HG03095 (cell line): ENCODE data around the gene C10orf67.
"Not testable (repeated sequence)": the region's sequence is repeated elsewhere in the genome, so short reads cannot be mapped to it uniquely, and the experiment has no call there.

Source experiments
- ATAC-seq: cut with Tn5 transposase; IDR thresholded peaks from one replicate; pipeline ENCODE4 v1.9.1; 2021; ENCODE audit warnings: moderate library complexity; ENCODE audit not compliant: unreplicated experiment

The C10orf67 gene

DNA sequence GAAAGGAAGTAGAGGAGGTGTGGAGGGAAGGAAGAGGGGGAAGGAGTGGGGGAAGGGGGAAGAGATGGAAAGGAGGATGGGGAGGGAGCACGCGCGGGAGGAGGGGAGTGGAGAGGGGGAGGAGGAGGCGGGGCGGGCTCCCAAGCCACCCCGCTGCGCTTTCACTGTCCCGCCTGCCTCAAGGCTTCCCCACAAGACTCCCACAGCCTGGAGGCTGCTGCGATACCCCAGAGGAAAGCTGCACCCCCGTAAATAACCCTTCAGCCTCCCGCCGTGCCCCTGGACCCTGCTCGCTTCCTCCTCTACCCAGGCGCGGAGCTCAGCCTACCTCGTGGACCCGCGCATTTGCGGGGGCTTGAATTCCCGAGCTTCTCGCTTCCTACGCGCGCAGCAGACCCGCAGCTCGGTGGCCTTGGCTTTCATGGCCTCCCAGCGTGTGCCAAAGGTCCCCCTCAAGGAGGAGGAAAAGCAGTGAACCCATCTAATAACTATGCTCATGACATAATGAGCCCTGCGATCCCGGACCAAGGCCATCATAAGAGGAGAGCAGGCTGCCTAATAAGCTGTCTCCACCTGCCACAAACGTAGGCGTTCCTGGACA lies at the start of gene C10orf67:
Gene C10orf67, minus strand, starts transcription at position 557 of the 601 bp plus-strand sequence. Its CDS starts 23 bp downstream, at position 534.
- no peak for ATAC-seq

DNA sequence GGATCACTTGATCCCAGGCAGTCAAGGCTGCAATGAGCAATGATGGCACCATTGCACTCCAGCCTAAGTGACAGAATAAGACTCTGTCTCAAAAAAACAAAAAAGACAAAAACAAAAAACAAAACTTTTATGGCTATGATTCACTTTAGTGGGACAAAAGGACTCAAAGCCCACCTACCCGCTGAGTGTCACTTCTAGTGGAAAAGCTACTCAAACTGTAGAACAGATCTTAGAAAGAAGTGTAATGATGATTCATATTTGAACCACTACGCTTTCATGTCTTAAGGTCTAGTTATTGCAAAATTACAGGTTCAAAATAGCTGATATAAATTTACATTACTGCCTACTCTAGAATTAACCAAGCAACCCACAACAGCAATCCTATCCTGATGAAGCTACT lies 47.2 kb upstream of the C10orf67 start:
- ATAC-seq = no peak

DNA sequence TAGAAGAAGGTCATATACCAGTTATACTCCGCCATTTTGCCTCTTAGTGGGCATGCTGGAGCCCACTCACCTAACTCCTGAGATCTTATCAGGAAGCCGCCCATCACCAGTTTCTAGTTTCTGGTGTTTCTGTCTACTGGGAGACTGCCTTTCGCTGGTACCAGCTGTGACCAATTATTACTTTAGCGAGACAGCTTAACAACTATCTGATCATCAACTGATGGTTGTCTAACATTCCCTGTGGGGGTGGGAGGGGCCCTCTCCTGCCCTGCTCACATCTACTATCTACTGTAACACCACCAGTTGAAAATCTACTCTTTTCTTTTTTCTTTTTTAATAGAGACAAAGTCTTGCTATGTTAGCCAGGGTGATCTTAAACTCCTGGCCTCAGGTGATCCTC lies 46.2 kb upstream of the C10orf67 start:
- no peak for ATAC-seq

DNA sequence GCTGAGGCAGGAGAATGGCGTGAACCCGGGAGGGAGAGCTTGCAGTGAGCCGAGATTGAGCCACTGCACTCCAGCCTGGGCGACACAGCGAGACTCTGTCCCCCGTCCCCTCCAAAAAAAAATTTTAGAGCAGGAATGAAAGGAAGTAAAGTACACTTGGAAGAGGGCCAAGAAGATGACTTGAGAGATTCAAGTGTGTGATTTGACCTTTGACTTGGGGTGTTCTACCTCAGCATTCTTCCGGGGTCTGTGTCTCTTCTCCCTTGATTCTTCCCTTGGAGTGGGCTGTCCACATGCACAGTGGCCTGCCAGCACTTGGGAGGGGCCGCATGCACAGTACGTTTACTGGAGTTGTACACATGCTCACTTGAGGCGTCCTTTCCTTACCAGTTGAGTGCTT lies 45.8 kb upstream of the C10orf67 start:
- not testable (repeated sequence) for ATAC-seq

DNA sequence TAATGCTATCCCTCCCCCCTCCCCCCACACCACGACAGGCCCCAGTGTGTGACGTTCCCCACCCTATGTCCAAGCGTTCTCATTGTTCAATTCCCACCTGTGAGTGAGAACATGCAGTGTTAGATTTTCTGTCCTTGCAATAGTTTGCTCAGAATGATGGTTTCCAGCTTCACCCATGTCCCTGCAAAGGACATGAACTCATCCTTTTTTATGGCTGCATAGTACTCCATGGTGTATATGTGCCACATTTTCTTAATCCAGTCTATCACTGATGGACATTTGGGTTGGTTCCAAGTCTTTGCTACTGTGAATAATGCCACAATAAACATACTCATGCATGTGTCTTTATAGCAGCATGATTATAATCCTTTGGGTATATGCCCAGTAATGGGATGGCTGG lies 42.9 kb upstream of the C10orf67 start:
- not testable (repeated sequence) for ATAC-seq

DNA sequence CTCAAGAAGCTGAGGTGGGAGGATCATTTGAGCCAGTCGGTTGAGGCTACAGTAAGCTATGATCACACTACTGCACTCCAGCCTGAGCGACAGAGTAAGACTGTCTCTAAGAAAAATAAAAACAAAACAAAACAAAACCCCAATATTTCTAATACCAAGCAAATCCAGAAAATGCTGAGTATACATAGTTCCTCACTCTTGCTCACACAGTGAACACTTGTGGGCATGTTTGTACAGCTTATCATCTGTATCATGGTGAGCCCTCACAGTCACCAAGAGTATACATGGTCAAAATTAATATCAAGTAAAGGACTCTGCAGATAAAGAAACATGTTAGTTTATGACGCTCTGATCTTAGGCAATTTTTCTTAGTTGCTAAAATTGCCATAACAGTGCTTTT lies 41.5 kb upstream of the C10orf67 start:
- ATAC-seq = no peak

DNA sequence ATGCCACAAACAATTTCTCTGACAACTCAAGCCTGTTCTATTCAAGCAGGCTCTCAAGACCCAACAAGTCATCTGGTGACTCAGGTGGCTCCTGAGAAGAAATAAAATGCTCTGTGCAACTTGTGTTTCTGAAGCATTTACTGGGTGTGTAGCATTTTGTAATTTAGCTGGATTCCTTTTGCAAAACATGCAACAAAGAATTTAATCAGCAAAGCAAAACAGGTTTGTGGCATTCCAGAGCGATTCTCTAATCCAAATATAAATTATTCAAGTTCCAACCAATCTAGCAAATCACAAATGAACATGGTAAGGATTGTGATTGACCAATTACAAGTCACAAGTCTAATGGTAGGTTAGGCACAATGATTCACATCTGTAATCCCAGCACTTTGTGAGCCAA lies 39.8 kb upstream of the C10orf67 start:
- no peak for ATAC-seq

DNA sequence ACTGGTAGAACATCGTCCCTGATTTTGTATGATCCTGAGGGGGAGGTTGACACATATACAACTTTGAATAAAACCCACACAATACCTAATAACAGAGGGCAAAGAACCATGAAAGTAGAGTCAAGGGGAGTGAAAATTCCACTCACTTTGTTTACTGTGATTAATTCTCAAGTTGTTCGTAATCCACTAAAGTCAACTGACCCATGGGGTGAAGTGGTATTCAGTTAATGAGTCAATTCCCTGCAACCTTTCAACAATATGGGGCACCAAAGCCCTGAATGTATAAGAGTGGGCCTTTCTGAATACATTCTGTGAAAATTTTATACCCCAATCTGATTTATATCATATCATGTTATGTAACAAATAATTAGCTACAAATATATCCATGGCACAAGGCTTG lies 39.0 kb upstream of the C10orf67 start:
- ATAC-seq = no peak

DNA sequence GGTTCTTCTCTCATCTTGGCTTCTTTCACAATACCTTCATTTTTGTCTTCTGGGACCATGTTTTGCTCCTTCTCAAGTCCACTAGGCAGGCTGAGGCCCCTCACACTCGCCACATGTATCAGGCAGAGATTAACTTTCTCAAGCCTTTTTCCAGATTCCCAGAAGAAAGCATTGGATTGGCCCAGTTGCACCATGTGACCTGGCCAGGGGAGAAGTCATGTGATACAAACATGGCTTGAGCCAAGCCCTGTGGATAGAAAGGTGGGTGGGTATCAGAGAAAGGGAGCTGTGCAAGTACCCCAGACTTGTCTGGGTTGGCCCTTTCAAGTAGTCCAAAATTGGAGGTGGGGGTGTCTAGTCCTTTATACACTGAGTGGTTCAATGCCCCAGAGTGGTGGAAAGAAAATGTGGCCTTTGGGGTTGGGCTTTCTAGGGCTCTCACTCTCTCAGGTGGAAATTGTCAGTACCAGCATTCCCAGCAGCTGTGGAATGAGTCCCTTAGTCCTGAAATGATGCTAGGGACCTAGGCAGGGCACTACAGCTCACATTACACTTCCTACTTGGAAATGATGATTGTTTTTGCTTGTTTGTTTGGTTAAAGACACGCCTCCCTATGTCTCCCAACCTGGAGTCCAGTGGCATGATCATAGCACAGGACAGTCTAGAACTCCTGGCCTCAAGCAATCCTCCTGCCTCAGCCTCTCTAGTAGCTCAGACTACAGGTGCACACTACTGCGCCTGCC lies 36.9 kb upstream of the C10orf67 start:
- ATAC-seq = no peak

DNA sequence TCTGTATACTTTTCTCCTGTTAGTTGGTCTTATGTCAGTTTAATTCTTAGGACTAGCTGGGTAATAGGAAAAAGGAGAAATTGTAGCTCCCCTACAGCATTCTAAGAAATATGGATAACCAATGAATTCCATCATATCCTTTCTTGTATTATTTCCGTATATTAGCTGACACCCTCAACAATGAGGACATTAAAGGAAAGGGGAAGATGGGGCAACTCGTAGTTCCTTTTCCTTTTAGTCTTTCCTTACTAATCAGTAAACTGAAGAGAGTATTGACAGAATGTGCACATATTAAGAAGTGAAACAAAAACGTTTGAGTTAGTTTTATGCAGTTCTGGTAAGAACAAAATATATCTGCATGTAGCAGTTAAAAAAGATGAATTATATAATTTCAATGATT lies 35.1 kb upstream of the C10orf67 start:
- ATAC-seq = no peak

DNA sequence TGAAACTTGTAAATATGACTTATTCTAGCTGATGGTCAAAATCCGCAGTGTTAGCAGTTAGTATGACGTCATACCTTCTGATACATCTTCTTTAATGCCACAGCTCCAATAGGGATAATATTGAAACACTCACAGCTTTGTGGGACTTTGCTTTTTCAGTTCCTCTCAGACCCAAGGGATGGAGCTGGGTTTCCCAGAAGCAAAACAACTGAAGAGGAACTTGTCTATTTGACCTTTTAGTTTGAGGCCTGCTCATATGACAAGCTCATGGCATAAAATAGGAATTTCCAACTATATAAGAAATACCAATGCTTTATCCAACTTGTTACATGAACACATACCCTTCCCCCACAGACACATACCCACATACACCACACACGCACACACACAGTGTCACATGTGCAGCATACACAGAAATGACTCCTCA lies 31.6 kb upstream of the C10orf67 start:
- no peak for ATAC-seq

DNA sequence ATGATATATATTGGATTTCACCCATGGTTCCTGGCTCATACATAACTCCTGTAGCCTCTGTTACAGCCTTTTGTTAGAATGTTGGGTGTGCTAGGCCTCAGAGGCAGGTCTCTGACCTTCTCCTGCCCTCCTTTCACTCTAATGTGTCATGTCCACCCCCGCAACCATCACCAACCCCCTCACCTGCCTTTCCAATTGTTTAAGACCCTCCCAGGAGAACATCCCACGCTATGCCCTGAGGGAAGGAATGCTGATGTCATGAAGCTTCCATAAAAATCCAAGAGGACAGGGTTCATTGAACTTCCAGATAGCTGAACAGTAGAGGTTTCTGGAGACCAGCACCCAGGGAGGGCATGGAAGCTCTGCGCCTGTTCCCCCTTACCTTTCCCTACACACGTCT lies 30.8 kb upstream of the C10orf67 start:
- ATAC-seq = no peak

DNA sequence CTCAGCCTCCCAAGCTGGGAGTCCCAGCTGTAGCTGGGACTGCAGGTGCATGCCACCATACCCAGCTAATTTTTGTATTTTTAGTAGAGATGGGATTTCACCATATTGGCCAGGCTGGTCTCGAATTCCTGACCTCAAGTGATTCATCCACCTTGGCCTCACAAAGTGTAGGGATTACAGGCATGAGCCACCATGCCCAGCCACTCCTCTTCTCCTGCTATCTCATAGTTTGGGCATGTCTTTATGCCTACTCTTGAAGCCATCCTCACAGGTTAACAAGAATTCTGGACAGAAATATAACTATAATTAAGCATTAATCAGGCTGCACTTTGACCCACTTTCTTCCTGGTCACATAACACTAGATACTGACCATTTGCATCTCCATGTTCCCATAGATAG lies 28.6 kb upstream of the C10orf67 start:
- no peak for ATAC-seq

DNA sequence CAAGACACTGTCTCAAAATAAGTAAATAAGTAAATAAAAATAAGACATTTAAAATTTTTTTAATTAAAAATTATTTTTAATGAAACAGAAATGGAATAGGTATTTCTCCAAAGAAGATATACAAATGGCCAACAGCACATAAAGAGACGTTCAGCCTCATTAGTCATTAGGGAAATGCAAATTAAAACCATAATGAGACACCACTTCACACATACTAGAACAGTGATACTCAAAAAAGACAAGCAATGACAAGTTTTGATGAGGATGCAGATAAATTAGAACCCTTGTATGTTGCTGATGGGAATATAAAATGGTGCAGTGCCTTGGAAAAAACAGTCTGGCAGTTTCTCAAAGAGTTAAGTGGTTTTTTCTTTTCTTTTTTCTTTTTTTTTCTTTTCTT lies 26.5 kb upstream of the C10orf67 start:
- ATAC-seq = no peak

DNA sequence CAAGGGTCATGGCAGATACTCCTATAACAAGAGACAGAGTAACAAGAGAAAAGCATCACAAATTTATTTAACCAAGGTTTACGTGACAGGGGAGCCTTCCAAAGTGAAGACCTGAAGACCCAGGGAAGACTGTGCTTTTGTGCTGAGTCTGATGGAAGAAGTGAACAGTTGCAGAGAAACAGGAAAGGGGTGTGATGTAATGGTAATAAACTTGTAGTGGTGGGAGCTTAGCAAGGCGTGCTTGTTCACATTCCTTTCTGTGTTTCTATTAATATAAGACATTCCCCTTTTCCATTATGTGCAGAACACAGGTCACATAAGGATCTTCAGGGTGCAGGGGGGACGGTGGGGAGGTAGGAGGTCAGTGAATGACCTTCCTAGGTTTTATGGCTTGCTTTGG lies 25.5 kb upstream of the C10orf67 start:
- ATAC-seq = no peak

DNA sequence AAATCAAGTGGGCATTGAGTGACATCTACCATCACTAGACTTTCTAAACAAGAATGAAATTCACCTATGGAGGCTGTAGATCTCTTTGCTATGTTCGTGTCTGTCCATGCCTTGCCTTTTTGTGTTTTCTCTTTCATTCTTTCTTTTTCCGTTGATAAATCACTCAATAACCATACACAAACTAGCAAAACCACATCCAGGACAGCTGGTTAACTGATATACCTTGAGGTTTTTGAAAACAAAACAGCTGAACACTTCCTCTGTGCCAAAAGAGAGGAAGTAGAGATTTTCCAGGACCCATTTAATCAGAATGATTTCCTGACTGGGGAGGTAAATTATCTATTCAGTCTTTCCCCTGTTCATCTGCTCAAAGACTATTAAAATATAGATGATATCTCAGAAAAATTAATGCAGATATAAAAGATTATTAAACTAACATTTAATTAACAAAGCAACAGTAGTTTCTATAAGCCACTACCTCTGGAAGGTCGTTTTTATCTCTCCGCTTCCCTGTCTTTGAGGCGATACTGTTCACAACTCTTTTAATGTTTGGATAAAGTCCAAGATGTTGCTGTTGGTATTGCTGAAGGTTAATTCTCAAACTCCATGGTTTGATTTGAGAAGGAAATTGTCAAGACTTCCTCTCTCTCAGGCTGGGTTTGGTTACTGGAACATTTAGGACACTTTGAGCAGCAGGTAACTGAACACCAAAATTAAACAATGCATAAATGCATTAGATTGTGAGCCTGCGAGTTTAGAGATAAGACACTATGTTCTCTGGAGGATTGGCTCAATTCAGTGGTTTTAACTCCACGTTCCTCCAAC lies 24.4 kb upstream of the C10orf67 start:
- ATAC-seq = peak; percentile 71

DNA sequence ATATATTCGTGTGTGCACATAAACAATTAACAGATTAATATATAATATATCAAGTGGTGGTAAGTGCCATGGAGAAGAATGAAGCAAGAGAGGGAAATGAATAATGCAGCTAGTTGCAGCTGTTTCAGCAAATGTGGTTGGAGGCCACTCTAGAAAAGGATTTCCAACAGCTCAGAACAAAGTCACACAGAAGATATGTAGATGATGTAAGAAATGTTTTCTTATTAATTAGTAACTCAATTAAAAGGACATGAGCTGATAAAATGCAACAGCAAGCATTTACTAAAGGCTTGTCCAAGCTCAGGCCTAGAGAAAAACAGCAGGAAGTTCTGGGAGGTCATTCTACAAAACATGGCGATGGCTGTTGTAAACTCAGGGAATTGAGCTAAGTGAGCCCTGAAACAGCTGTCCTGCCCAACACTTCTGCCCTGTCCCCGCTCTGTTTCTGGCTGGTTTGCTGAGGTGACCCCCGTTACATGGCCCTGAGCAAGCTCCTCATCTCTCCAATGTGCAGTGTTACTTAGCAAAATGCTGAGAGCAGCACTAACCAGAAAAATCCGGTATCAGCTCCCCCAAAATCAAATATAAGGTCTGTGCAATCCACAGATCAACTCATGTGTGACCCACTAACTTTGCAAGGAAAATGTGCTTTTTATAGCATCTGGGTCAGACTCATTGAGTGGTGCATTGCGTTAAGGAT lies 23.4 kb upstream of the C10orf67 start:
- ATAC-seq = no peak

DNA sequence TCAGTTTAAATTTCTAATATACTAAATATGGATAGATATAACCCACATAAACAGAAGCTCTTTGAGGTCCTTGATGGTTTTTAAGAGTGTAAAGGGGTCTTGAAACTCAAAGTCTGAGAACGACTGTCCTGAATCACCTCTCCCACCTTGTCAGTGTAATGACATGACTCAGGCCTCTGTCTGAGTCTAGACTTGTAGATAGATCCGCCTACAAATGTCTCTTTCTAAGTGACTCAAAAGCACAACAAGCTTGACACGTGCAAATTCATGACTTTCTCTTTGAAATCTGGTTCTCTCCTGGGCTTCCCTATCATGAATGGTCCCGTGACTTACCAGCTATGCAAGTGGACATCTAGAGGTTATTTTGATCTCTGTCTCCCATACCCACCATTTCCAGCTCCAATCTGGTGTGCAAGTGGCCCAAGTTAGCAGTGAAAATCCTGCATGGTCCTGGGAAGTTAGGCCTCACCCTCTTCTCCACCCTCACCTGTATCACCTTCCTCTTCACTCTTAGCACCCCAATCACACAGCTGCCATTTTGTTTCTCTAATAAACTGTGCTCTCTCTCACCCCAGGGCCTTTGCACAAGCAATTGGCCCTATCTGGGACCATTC lies 20.9 kb upstream of the C10orf67 start:
- ATAC-seq = peak; percentile 32

DNA sequence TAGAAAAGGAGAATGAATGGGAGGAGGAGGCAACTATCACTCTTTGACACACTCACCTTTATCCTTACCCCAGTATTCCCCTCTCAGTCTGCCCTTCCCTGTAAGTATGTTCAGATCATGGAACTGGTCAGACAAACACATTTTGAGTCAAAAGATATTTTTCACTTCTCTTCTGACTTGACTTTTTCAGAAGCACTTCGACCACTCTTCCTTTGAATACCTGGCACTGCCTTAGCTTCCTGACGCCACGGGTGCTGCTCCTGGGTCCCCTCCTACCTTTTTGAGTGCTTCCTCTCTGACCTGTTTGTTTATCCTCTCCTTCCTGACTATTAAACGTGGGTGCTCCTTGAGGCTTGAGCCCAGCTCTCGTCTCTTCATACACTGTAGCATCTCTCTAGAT lies 19.8 kb upstream of the C10orf67 start:
- ATAC-seq = no peak

DNA sequence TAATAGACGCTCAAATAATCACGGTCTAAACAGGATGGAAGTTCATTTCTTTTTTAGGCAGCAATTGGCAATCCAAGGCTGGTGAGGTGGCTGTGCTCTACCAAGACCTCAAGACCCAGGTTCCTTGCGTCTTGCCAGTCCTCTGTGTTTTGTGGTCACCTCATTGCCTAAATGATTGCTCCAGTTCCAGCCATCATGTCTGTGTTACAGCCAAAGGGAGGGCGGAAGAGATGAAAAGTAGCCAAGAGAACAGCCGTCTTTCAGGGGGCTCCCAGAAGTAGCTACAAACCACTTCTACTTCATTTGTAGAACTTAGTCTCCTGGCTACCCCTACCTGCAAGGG lies 19.2 kb upstream of the C10orf67 start:
- ATAC-seq = no peak
